ENCODE data around the gene MTHFSD.

Gene MTHFSD

GRCh38 chr16:86537486-86537885 lies 17.5 kb downstream of the MTHFSD start:
- no peak overlapping the region for H3K27ac ChIP-seq
- TF ChIP-seq CTCF (IDR thresholded peaks at IDR 0.05) (no peak), ZFX (IDR thresholded peaks at IDR 0.05; ENCODE audit: borderline replicate concordance) (no peak)

- TF ChIP-seq ZFX (IDR thresholded peaks at IDR 0.05; ENCODE audit: borderline replicate concordance) (no peak), CTCF (IDR thresholded peaks at IDR 0.05) (no peak)
- H3K27ac ChIP-seq: no peak overlapping the region
Measured at GRCh38 chr16:86536621-86537020, 18.4 kb downstream of the MTHFSD start.

GRCh38 chr16:86534779-86535615 lies 20.0 kb downstream of the MTHFSD start:
- TF ChIP-seq CTCF (IDR thresholded peaks at IDR 0.05) (no peak), ZFX (IDR thresholded peaks at IDR 0.05; ENCODE audit: borderline replicate concordance) (no peak)
- no peak overlapping the region for H3K27ac ChIP-seq

- no peak overlapping the region for H3K27ac ChIP-seq
- TF ChIP-seq CTCF (IDR thresholded peaks at IDR 0.05) (no peak), ZFX (IDR thresholded peaks at IDR 0.05; ENCODE audit: borderline replicate concordance) (no peak)
Measured at GRCh38 chr16:86533767-86534351, 21.2 kb downstream of the MTHFSD start.

- TF ChIP-seq ZFX (IDR thresholded peaks at IDR 0.05; ENCODE audit: borderline replicate concordance): no peak
- TF ChIP-seq CTCF (IDR thresholded peaks at IDR 0.05): no peak
- H3K27ac ChIP-seq: no peak overlapping the region
Measured at GRCh38 chr16:86533076-86533475, 22.0 kb downstream of the MTHFSD start.

- TF ChIP-seq ZFX (IDR thresholded peaks at IDR 0.05; ENCODE audit: borderline replicate concordance) (no peak), CTCF (IDR thresholded peaks at IDR 0.05) (no peak)
- no peak overlapping the region for H3K27ac ChIP-seq
Measured at GRCh38 chr16:86532526-86532815, 22.6 kb downstream of the MTHFSD start.

All from 22Rv1 (cell line).